Testis (tissue), 2 donors: ENCODE data around the gene SLC25A26.

Source experiments
- CTCF ChIP-seq, 3 experiments: fragments of 450-650 bp in 2 of 3; fragments of 200-600 bp in 1 of 3; sonication (generic) in 1 of 3; IDR thresholded peaks; one replicate each; pipeline ENCODE4 v1.5.1; 2016 to 2019; ENCODE audit warnings: antibody characterized with exemption in 3 of 3, mild to moderate bottlenecking in 2 of 3, moderate library complexity in 1 of 3
- POLR2A ChIP-seq: fragments of 450-650 bp; IDR thresholded peaks from one replicate; pipeline ENCODE4 v1.6.1; 2017; ENCODE audit warnings: antibody characterized with exemption, mild to moderate bottlenecking, moderate library complexity

GRCh38 chr3:66227051-66227450 lies 6.2 kb downstream of the SLC25A26 start:
- TF ChIP-seq POLR2A (no peak), CTCF (IDR thresholded peaks at IDR 0.05) (no peak)
